ENCODE measurements around the gene MRPL20.

The MRPL20 gene

DNA sequence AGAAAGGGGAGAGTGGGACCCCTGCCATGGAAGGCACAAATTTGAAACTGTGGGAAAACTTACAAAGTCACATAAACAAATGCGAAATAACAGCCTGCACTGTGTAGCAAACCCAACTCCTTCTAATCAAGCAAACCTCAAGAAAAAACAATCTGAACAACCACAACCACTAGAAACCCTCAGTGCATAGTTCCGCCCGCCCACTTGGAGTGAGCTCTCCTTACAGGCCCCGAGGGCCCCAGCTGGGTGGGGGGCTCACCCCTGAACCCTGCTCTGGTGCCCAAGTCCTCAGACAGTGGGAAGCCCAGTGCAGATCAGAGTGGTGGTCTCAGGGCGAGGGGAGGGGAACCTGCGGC, 47.8 kb downstream of the MRPL20 start:
- no peak for TF ChIP-seq NFIC (IDR thresholded peaks at IDR 0.05)
- TF ChIP-seq EGR1 (IDR thresholded peaks at IDR 0.05): no peak
- TF ChIP-seq EP300 (IDR thresholded peaks at IDR 0.05; ENCODE audit: borderline replicate concordance): no peak
- TF ChIP-seq RAD21 (IDR thresholded peaks at IDR 0.05; ENCODE audit: low read depth): no peak
- TF ChIP-seq ZBTB7A (IDR thresholded peaks at IDR 0.05; ENCODE audit: low read depth): no peak
- no peak for TF ChIP-seq FOXM1 (IDR thresholded peaks at IDR 0.05; ENCODE audit: borderline replicate concordance, low read depth)
- TF ChIP-seq TCF12 (IDR thresholded peaks at IDR 0.05; ENCODE audit: low read depth): no peak
- TF ChIP-seq, protein P1, sequence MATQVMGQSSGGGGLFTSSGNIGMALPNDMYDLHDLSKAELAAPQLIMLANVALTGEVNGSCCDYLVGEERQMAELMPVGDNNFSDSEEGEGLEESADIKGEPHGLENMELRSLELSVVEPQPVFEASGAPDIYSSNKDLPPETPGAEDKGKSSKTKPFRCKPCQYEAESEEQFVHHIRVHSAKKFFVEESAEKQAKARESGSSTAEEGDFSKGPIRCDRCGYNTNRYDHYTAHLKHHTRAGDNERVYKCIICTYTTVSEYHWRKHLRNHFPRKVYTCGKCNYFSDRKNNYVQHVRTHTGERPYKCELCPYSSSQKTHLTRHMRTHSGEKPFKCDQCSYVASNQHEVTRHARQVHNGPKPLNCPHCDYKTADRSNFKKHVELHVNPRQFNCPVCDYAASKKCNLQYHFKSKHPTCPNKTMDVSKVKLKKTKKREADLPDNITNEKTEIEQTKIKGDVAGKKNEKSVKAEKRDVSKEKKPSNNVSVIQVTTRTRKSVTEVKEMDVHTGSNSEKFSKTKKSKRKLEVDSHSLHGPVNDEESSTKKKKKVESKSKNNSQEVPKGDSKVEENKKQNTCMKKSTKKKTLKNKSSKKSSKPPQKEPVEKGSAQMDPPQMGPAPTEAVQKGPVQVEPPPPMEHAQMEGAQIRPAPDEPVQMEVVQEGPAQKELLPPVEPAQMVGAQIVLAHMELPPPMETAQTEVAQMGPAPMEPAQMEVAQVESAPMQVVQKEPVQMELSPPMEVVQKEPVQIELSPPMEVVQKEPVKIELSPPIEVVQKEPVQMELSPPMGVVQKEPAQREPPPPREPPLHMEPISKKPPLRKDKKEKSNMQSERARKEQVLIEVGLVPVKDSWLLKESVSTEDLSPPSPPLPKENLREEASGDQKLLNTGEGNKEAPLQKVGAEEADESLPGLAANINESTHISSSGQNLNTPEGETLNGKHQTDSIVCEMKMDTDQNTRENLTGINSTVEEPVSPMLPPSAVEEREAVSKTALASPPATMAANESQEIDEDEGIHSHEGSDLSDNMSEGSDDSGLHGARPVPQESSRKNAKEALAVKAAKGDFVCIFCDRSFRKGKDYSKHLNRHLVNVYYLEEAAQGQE (IDR thresholded peaks at IDR 0.05; ENCODE audit: low read depth): no peak
- no peak for TF ChIP-seq YY1 (IDR thresholded peaks at IDR 0.05; ENCODE audit: low read depth)
- no peak for TF ChIP-seq CEBPB (IDR thresholded peaks at IDR 0.05)

DNA sequence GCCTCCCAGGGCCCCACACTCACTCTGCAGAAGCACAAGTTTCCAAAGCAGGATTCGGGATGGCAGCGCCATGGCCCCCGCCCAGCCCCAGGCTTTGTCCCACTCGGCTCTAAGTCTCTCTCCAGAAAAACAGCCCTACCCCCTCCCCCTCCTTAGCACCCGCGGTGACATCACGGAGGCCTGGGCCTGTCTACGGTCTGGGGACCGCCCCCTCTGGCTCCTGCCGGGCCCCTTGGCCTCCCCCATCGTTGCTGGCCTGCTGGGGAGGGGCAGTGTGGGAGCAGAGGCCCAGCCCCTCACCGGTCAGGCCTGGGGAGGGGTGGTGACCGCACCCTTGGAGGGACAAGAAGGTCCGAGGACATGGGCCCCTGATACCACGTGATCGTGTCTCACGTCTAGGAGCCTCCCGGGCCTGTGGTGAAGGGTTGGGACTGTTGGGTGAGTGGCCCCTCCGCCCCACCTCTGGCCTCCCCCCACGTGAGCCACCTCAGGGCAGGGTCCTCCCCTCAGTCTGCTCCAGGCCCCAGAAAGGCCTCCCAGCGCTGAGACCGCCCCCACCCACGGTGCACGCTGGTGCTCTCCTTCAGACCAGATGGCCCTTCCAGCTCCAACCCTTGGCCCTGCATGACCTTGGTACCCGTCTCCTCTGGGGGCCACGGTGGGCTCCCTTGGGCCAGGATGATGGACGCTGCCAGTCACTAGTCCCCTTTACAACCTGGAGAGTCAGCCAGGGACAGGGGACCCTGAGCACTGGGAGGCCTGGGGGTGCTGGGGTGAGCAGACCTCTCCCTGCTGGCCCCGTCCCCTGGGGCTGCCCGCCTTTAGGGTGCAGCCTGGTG, 48.4 kb downstream of the MRPL20 start, which contains the start of gene MXRA8:
Gene MXRA8, minus strand, starts transcription at position 123 of the 839 bp plus-strand sequence. Its CDS starts 51 bp downstream, at position 72.
- TF ChIP-seq, protein P2, sequence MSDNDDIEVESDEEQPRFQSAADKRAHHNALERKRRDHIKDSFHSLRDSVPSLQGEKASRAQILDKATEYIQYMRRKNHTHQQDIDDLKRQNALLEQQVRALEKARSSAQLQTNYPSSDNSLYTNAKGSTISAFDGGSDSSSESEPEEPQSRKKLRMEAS (IDR thresholded peaks at IDR 0.05): no peak
- TF ChIP-seq TEAD4 (IDR thresholded peaks at IDR 0.05): no peak
- TF ChIP-seq EP300 (IDR thresholded peaks at IDR 0.05; ENCODE audit: borderline replicate concordance): no peak
- TF ChIP-seq, protein P1 (IDR thresholded peaks at IDR 0.05; ENCODE audit: low read depth): no peak
- TF ChIP-seq TAF1 (IDR thresholded peaks at IDR 0.05; ENCODE audit: low read depth): no peak
- TF ChIP-seq CEBPB (IDR thresholded peaks at IDR 0.05): no peak
- no peak for TF ChIP-seq FOXM1 (IDR thresholded peaks at IDR 0.05; ENCODE audit: borderline replicate concordance, low read depth)
- TF ChIP-seq CREB1 (IDR thresholded peaks at IDR 0.05; ENCODE audit: low read depth): no peak
- TF ChIP-seq TCF12 (IDR thresholded peaks at IDR 0.05; ENCODE audit: low read depth): no peak
- no peak for TF ChIP-seq EGR1 (IDR thresholded peaks at IDR 0.05)
- no peak for TF ChIP-seq RAD21 (IDR thresholded peaks at IDR 0.05; ENCODE audit: low read depth)
- TF ChIP-seq ZBTB7A (IDR thresholded peaks at IDR 0.05; ENCODE audit: low read depth): no peak
- TF ChIP-seq, protein P3, sequence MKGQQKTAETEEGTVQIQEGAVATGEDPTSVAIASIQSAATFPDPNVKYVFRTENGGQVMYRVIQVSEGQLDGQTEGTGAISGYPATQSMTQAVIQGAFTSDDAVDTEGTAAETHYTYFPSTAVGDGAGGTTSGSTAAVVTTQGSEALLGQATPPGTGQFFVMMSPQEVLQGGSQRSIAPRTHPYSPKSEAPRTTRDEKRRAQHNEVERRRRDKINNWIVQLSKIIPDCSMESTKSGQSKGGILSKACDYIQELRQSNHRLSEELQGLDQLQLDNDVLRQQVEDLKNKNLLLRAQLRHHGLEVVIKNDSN (IDR thresholded peaks at IDR 0.05): no peak
- TF ChIP-seq NFIC (IDR thresholded peaks at IDR 0.05): no peak
- TF ChIP-seq YY1 (IDR thresholded peaks at IDR 0.05; ENCODE audit: low read depth): no peak

DNA sequence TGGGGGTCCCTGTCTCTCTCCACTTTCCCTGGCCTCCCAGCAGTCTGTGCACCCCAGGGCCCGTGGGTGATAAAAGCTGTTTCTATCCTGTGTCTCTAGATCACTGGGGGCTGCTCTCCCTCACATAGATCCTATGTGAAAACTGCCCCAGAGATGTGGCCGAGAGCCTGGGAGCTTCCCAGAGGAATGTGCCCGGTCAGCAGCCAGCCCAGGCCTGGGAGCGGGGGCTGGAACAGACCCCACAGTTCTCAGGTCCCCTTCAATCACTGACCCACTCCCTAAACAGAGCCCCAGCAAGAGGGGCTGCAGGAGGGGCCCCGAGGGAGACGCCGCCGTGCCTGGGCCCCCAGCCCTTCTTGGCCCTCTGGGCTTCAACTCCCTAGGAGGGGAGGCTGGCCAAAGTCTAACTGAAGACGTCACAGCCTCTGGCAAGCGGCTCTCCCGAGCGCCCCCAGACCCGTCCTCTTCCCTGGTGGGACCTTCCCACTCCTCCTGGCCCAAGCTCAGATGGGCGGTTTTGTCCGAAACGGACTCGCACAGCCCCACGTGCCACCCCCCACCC, 49.1 kb downstream of the MRPL20 start:
- TF ChIP-seq CREB1 (IDR thresholded peaks at IDR 0.05; ENCODE audit: low read depth): no peak
- TF ChIP-seq TEAD4 (IDR thresholded peaks at IDR 0.05): no peak
- no peak for TF ChIP-seq TAF1 (IDR thresholded peaks at IDR 0.05; ENCODE audit: low read depth)
- TF ChIP-seq FOXM1 (IDR thresholded peaks at IDR 0.05; ENCODE audit: borderline replicate concordance, low read depth): no peak
- no peak for TF ChIP-seq YY1 (IDR thresholded peaks at IDR 0.05; ENCODE audit: low read depth)
- no peak for TF ChIP-seq EGR1 (IDR thresholded peaks at IDR 0.05)
- no peak for TF ChIP-seq EP300 (IDR thresholded peaks at IDR 0.05; ENCODE audit: borderline replicate concordance)
- no peak for TF ChIP-seq NFIC (IDR thresholded peaks at IDR 0.05)
- no peak for TF ChIP-seq ZBTB7A (IDR thresholded peaks at IDR 0.05; ENCODE audit: low read depth)
- no peak for TF ChIP-seq TCF12 (IDR thresholded peaks at IDR 0.05; ENCODE audit: low read depth)
- no peak for TF ChIP-seq RAD21 (IDR thresholded peaks at IDR 0.05; ENCODE audit: low read depth)
- TF ChIP-seq, protein P2 (IDR thresholded peaks at IDR 0.05): no peak
- TF ChIP-seq, protein P3 (IDR thresholded peaks at IDR 0.05): no peak
- no peak for TF ChIP-seq CEBPB (IDR thresholded peaks at IDR 0.05)

DNA sequence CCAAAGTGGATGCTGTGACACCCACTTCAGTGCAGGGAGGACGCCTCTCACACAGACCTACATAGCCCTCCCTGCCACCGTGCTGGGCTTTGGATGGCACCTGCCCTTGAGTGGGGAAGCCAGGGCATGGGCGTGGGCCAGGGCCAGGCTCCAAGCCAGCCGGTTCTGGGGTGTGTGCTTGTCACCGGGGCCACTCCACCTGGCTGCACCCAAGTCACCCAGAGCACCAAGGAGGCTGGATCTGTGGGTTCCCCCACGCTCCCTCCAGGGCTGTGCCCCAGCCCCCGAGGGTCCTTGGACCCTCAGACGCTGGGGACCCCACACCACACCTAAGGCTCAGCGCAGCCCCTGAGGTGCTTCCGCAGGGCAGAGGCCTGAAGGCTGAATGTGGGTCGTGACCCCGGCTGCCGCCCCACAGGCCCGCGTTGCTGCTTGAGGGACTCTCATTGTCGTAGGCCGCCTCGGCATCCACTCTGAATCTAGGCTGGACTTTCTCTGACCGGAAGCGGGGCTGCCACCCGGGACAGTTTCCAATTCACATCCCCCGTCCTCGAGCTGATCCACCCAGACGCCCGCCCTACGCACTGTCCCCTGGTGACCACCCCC, 50.2 kb downstream of the MRPL20 start:
- TF ChIP-seq CREB1 (IDR thresholded peaks at IDR 0.05; ENCODE audit: low read depth) (no peak), NFIC (IDR thresholded peaks at IDR 0.05) (no peak), EGR1 (IDR thresholded peaks at IDR 0.05) (no peak), YY1 (IDR thresholded peaks at IDR 0.05; ENCODE audit: low read depth) (no peak), CEBPB (IDR thresholded peaks at IDR 0.05) (no peak), TEAD4 (IDR thresholded peaks at IDR 0.05) (no peak), RAD21 (IDR thresholded peaks at IDR 0.05; ENCODE audit: low read depth) (no peak), ZBTB7A (IDR thresholded peaks at IDR 0.05; ENCODE audit: low read depth) (no peak)
- TF ChIP-seq, protein P2 (IDR thresholded peaks at IDR 0.05): no peak
- TF ChIP-seq, protein P3 (IDR thresholded peaks at IDR 0.05): no peak

All from Ishikawa (cell line).